K562 (cell line): ENCODE data around the gene FEV. TPM values are rescaled to one million over a fixed set of nuclear protein-coding genes. Genes with fewer than 3 reads are reported as not detected.

ENCODE experiments used
- ARHGAP35 ChIP-seq: fragments of 450-650 bp; IDR thresholded peaks from 2 replicates; pipeline ENCODE4 v1.6.1; 2018; ENCODE audit not compliant: partially characterized antibody
- CBFB ChIP-seq: sonication (generic); formaldehyde crosslinking; IDR thresholded peaks from 2 replicates; pipeline ENCODE4 v1.4.0; 2020; ENCODE audit warnings: mild to moderate bottlenecking, missing genetic modification reagents
- KLF1 ChIP-seq: fragments of 450-650 bp; IDR thresholded peaks from 2 replicates; pipeline ENCODE4 v1.6.1; 2016; ENCODE audit warnings: missing genetic modification characterization, missing compliant biosample characterization
- NCOA4 ChIP-seq: fragments of 450-650 bp; IDR thresholded peaks from 2 replicates; pipeline ENCODE4 v1.6.1; 2018; ENCODE audit warnings: mild to moderate bottlenecking; ENCODE audit not compliant: partially characterized antibody
- NFIX ChIP-seq: fragments of 250-450 bp; sonication (Bioruptor Pico); IDR thresholded peaks from 2 replicates; pipeline ENCODE4 v1.4.0; 2020; ENCODE audit warnings: low read depth, mild to moderate bottlenecking, moderate library complexity
- POLR2AphosphoS5 ChIP-seq: IDR thresholded peaks from 2 replicates; pipeline ENCODE4 v1.6.1; 2011; ENCODE audit warnings: mild to moderate bottlenecking, low read depth, low read length, moderate library complexity; ENCODE audit not compliant: control insufficient read depth, insufficient read depth
- POLR2H ChIP-seq: IDR thresholded peaks from 2 replicates; pipeline ENCODE4 v1.6.1; 2016; ENCODE audit warnings: missing genetic modification characterization, low read depth, mild to moderate bottlenecking, control low read depth, missing compliant biosample characterization, moderate library complexity
- THAP12 ChIP-seq: fragments of 250-450 bp; sonication (Bioruptor Pico); IDR thresholded peaks from 2 replicates; pipeline ENCODE4 v1.9.0; 2021; ENCODE audit warnings: mild to moderate bottlenecking, inconsistent platforms
- ZNF586 ChIP-seq: fragments of 450-650 bp; formaldehyde crosslinking; conservative IDR thresholded peaks from 2 replicates; pipeline ENCODE4 v1.4.0; 2020; ENCODE audit warnings: mild to moderate bottlenecking, moderate library complexity
- polyA plus RNA-seq, 8 experiments: library from polyadenylated mRNA; depleted of rRNA in 4 of 8; stranded (reverse) in 5 of 8; unstranded in 3 of 8; fragments of >200 nt; fragmentation: Nextera tagmentation in 2 of 8; fragmentation: Illumina TruSeq in 1 of 8; extraction: Ambion mirVana in 2 of 8; extraction: Trizol in 1 of 8; gene quantifications; 2 replicates each; pipeline versions ENCODE4 v1.2.1 to v1.2.3, GENCODE V29; 2011 to 2014; ENCODE audit warnings: inconsistent platforms in 1 of 8, missing spikeins in 1 of 8
- total RNA-seq, 7 experiments: library from RNA; depleted of rRNA in 6 of 7; stranded (reverse); fragments of >200 nt in 6 of 7; fragmentation: Illumina TruSeq in 2 of 7; extraction: Trizol in 2 of 7; gene quantifications; 2 replicates each; pipeline versions ENCODE4 v1.2.1 to v1.2.3, GENCODE V29; 2011 to 2021; ENCODE audit warnings: low replicate concordance in 1 of 7
- TF ChIP-seq, protein P1 (sequence below), 2 experiments: fragments of 450-650 bp in 1 of 2; sonication (generic) in 1 of 2; formaldehyde crosslinking in 1 of 2; IDR thresholded peaks; 2 replicates each; pipeline versions ENCODE4 v1.7.1 to v1.9.0; 2016 to 2022; ENCODE audit warnings: inconsistent platforms in 1 of 2, mild to moderate bottlenecking in 1 of 2, missing genetic modification reagents in 1 of 2
- TF ChIP-seq, protein P2 (sequence below): sonication (generic); formaldehyde crosslinking; IDR thresholded peaks from 2 replicates; pipeline ENCODE4 v1.8.0; 2022; ENCODE audit warnings: mild to moderate bottlenecking, missing genetic modification reagents

FEV gene
- total and polyA plus RNA-seq, 9 of the 15 experiments (the other 6 are each of a cell fraction or from before 2014, with no cell fraction given) = 0.08 to 1.6 (median 0.62) TPM; not detected in 1

DNA sequence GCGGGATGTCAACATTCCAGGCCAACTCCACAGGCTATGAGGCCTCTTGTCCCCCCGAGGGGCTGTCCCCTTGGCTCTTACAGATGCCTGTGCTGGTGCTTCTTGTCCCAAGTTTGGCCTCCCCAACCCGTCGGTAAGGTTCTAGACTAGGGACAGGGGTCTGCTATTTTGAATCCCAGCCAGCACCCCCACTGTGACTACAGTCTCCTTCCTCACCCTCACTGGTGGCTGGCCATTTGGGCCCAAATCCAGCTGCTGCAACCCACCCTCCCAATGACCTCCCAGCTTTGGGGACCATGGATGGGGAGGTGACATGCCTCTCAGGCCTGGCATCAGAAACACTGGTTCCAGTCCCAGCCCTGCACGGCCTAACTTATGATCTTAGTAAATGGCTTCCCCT is 37.6 kb upstream of the FEV start (continued):
- TF ChIP-seq, protein P1, sequence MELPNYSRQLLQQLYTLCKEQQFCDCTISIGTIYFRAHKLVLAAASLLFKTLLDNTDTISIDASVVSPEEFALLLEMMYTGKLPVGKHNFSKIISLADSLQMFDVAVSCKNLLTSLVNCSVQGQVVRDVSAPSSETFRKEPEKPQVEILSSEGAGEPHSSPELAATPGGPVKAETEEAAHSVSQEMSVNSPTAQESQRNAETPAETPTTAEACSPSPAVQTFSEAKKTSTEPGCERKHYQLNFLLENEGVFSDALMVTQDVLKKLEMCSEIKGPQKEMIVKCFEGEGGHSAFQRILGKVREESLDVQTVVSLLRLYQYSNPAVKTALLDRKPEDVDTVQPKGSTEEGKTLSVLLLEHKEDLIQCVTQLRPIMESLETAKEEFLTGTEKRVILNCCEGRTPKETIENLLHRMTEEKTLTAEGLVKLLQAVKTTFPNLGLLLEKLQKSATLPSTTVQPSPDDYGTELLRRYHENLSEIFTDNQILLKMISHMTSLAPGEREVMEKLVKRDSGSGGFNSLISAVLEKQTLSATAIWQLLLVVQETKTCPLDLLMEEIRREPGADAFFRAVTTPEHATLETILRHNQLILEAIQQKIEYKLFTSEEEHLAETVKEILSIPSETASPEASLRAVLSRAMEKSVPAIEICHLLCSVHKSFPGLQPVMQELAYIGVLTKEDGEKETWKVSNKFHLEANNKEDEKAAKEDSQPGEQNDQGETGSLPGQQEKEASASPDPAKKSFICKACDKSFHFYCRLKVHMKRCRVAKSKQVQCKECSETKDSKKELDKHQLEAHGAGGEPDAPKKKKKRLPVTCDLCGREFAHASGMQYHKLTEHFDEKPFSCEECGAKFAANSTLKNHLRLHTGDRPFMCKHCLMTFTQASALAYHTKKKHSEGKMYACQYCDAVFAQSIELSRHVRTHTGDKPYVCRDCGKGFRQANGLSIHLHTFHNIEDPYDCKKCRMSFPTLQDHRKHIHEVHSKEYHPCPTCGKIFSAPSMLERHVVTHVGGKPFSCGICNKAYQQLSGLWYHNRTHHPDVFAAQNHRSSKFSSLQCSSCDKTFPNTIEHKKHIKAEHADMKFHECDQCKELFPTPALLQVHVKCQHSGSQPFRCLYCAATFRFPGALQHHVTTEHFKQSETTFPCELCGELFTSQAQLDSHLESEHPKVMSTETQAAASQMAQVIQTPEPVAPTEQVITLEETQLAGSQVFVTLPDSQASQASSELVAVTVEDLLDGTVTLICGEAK (IDR thresholded peaks at IDR 0.05) = no peak
- TF ChIP-seq, protein P1 (CRISPR knock-in tag; IDR thresholded peaks at IDR 0.05) = no peak
- TF ChIP-seq THAP12 (CRISPR knock-in tag) (no peak), CBFB (CRISPR knock-in tag) (no peak), POLR2H (no peak), ARHGAP35 (no peak), NFIX (CRISPR knock-in tag) (no peak), KLF1 (tag) (no peak), POLR2AphosphoS5 (no peak), ZNF586 (CRISPR knock-in tag) (no peak), NCOA4 (no peak)
- TF ChIP-seq, protein P2, sequence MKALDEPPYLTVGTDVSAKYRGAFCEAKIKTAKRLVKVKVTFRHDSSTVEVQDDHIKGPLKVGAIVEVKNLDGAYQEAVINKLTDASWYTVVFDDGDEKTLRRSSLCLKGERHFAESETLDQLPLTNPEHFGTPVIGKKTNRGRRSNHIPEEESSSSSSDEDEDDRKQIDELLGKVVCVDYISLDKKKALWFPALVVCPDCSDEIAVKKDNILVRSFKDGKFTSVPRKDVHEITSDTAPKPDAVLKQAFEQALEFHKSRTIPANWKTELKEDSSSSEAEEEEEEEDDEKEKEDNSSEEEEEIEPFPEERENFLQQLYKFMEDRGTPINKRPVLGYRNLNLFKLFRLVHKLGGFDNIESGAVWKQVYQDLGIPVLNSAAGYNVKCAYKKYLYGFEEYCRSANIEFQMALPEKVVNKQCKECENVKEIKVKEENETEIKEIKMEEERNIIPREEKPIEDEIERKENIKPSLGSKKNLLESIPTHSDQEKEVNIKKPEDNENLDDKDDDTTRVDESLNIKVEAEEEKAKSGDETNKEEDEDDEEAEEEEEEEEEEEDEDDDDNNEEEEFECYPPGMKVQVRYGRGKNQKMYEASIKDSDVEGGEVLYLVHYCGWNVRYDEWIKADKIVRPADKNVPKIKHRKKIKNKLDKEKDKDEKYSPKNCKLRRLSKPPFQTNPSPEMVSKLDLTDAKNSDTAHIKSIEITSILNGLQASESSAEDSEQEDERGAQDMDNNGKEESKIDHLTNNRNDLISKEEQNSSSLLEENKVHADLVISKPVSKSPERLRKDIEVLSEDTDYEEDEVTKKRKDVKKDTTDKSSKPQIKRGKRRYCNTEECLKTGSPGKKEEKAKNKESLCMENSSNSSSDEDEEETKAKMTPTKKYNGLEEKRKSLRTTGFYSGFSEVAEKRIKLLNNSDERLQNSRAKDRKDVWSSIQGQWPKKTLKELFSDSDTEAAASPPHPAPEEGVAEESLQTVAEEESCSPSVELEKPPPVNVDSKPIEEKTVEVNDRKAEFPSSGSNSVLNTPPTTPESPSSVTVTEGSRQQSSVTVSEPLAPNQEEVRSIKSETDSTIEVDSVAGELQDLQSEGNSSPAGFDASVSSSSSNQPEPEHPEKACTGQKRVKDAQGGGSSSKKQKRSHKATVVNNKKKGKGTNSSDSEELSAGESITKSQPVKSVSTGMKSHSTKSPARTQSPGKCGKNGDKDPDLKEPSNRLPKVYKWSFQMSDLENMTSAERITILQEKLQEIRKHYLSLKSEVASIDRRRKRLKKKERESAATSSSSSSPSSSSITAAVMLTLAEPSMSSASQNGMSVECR (CRISPR knock-in tag) = no peak
